Measurements from ENCODE around the gene ZNF521. TPM values are rescaled to one million over a fixed set of nuclear protein-coding genes. Genes with fewer than 3 reads are reported as not detected.
"Not testable (repeated sequence)": the region's sequence is repeated elsewhere in the genome, so short reads cannot be mapped to it uniquely, and the experiment has no call there.

The ZNF521 gene
- total RNA-seq, 1 donor from 2014 or later, result 8.4 TPM

DNA sequence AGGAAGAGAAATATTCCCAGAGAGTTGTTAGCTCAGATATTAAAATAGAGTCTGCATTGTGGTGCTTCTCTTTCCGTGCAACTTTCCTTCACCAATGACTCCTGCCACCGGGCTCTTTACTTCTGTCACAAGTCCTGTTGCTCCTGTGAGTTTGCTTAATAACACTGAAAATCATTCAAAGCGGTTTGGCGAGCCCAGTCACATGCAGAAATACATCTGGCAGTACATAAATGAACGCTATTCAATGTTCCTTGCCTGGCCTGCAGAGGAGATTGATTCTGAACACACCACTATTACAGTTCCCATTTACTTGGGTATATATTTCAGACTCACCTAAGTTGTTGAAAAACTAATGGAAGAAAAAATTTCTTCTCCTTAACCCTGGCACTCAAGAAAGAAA, 276.6 kb downstream of the ZNF521 start:
- no peak for DNase-seq

DNA sequence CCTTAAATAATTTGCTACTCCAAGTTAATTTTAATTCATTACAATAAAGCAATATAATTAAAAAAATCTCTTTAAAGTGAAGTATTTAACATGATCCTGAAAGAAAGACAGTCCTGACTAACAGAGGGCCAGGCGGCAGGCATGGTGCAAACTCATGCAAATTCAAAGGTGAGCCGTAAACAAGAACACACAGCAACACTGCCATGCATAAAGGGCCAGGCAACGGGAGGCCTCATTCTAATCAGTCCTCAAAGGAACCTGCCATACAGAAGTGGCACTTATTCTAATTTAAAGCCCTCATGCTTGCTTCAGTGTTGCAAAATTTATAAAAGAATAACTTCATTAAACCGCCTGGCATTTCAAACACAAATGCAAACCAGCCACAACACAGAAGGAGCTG, 277.0 kb downstream of the ZNF521 start:
- DNase-seq, result no peak

- no peak for DNase-seq
Observed at GRCh38 chr18:25072205-25072604, 279.8 kb downstream of the ZNF521 start.

GRCh38 chr18:25067275-25068025, 284.5 kb downstream of the ZNF521 start:
- DNase-seq, result no peak

GRCh38 chr18:25066516-25066915, 285.4 kb downstream of the ZNF521 start:
- no peak for DNase-seq

GRCh38 chr18:25062720-25063119, 289.2 kb downstream of the ZNF521 start:
- DNase-seq, result no peak

DNA sequence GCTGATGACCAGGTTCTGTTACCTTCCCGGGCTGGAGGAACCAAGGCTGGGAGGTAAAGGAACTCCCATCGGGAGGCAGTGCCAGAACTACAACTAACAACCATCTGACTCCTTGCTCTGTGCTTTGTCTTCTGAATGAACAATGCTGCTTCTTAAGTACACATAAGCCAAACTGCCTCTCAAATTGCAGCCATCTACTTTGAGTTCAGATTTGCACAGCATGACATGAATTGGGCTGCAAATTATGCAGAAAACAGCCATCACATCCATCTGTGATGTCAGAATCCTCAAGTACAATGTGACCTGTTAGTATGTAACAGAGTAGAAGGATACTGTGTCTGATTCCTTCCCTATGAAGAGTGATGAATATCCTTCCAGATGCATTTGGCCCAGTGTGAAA, 290.6 kb downstream of the ZNF521 start:
- DNase-seq, result no peak

GRCh38 chr18:25058521-25058920, 293.4 kb downstream of the ZNF521 start:
- peak; percentile 15 for DNase-seq

DNA sequence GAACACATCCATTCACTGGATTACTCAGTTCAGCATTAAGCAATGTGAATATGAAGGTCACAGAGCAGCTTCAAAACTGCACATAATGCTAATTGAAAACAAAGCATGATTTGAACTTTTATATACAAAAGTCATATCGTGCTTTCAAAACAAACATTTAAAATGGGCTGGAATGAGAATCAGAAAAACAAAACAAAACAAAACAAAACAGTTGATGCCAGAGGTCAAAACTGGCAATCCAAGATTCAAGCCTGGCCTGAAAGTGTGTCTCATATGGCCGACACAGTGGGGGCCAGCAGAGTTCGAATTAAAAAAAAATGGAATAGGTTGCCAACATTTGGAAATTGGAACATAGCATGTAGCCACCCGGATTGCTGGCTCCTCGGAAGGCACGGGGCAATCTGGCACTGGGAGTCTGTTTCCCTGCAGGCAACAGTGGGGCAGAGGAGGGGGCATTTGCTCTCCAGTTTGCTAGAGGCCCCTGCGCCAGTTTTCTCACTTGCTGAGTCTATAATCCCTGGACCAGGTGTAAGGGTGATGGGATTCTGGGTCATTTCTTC, 294.4 kb downstream of the ZNF521 start:
- no peak for DNase-seq

DNA sequence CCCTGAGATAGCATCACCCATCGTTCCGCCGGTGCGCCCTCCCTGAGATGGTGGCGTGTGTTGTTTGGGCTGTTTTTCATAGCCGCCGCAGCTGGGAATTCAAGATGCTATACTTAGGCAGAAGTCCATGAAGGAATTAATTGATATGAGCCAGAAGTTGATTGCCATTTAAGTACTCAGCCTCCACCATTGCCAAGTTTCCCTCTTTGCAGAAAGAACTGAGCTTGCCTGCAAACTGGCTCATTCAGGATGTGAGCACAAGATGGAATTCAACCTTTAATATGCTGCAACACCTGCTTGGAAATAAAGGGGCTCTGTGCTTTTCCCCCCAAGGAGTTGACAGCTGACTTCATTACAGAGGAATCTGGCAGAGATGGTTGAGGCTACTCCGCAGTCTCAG, 295.5 kb downstream of the ZNF521 start:
- DNase-seq, result no peak

DNA sequence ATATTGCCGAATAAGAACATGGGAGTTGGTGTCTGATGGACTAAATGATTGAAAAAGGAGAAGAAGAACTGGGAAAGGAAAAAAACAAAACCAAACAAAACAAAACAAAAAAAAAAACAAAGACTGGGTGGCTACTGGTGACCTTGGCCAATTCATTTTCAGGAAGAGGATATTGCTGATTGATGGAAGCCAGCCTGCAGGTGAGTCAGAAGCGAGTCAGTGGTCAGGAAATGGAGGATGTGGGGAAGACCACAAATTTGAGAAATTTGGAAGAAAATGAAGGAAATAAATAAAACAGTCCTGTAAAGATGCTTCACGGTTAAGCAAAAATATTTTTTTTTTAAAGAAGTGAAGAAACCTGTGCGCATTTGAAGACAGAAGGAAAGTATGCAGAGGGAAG, 296.9 kb downstream of the ZNF521 start:
- no peak for DNase-seq

GRCh38 chr18:25053466-25053865, 298.5 kb downstream of the ZNF521 start:
- DNase-seq, result no peak

- DNase-seq, result no peak
Observed at GRCh38 chr18:25052511-25052921, 299.4 kb downstream of the ZNF521 start.

DNA sequence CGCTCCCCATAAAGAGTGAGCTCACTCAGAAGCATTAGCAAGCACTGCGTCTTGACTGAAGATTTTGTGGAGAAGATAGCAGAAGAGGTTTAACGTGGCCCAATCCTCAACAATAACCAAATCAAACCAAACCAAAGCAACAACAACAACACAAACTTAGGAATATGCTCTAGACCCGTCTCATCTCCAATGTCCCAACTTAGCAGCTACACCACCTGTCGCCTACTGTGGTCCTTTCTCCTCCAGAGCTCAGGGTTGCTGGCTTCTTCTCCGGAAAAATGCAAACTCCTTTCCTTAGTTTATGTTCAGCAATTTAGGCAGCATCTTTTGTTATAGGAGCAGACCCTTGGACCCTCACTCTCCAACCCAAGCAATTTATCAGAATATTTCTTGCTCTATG, 301.4 kb downstream of the ZNF521 start:
- no peak for DNase-seq

DNA sequence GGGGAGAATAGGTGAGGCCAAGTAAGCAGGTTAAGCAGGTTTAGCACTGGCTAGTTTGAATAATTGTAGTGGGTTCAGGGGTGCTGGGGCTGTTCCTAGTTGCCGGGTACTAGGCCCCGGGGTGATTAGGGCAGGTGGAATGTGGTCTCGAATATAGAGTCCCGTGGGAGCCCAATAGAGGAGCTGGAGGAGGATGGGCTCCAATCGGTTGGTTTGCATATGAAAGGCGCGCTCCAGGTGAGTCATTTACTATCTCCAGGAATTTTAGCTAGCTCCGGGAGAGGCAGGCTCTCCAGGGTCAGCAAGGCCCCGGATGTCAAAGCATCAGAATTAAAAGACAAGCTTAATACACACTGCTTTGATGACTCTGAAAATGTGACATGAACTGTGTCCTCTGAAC, 304.0 kb downstream of the ZNF521 start:
- DNase-seq, result no peak

- no peak for DNase-seq
Observed at GRCh38 chr18:25047421-25047820, 304.5 kb downstream of the ZNF521 start.

DNA sequence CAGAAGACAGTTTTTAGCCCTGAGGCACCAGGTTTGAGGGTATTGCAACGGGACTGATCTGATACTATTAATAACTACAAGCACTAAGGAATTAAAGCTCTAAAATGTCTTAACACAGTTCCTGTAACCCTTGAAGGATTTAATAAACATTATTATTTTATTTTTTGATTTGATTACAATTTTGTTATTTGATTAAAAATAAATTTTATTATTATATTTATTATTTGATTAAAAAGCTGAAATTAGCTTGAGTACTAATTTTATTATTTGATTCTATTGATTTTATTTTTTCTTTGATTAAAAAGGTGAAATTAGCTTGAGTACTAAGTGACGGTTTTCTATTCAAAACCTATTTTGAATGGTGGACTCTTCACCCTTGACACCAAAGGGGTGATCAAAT, 307.3 kb downstream of the ZNF521 start:
- no peak for DNase-seq

GRCh38 chr18:25043104-25043503, 308.9 kb downstream of the ZNF521 start:
- no peak for DNase-seq

- DNase-seq, result no peak
Observed at GRCh38 chr18:25042641-25043051, 309.3 kb downstream of the ZNF521 start.

GRCh38 chr18:25039781-25040180, 312.2 kb downstream of the ZNF521 start:
- no peak for DNase-seq

DNA sequence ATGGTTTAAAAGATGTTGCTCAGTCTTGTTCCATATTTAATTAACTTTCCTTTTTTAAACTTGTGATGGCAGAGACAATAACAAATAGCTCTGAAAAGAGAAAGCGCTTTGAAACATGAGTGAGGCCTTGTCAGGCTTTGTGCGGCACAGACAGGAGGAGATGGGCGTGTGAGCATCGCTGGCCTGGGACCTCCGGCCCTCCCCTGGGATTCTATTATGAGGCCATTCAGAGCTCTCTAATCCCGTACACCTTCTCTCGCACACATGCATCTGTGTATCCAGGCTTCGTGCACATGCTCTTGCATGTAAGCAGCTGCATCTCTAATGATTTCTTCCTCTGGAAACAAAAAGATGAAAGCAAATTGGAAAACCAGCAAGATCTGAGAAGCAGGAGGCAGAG, 313.7 kb downstream of the ZNF521 start:
- no peak for DNase-seq

DNA sequence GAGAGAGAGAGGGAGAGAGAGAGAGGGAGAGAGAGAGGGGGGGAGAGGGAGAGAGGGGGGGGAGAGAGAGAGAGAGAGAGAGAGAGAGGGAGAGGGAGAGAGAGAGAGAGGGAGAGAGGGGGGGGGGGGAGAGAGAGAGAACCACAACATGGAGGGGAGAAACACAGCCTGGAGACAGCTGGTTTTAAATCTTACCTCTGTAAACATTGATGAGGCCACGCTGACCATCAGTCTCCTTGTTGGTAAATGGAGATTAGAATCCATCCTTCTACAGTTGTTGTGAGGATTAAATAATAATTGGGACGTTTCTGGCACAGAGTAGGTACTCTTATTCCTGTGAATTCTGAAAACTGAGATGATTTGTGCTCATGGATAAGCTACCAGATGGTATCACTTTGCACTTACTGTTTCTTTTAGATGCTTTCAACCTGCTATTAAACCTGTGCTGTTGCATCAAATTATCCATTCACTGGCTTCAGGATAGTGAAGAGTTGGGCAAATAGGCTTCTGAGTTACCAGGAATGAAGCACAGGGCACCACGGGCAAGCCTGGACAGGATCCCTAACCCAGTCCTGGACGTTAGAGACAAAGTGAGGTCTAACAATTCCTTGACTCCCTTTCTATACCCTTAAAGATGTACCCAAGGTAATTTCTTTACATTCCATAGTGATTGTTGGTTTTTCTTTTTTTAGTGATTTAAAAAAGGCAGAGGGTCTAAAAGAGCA, 318.1 kb downstream of the ZNF521 start:
- DNase-seq, result no peak

DNA sequence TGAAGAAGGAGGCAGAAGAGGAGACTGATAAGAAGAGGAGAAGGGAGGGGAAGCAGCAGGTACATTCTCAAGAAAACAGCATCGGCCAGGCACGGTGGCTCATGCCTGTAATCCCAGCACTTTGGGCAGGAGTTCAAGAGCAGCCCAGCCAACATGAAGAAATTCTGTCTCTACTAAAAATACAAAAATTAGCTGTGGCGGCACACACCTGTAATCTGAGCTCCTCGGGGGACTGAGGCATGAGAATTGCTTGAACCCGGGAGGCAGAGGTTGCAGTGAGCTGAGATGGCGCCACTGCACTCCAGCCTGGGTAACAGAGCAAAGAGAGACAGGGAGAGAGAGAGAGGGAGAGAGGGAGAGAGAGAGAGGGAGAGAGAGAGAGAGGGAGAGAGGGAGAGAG, 318.8 kb downstream of the ZNF521 start:
- not testable (repeated sequence) for DNase-seq

DNA sequence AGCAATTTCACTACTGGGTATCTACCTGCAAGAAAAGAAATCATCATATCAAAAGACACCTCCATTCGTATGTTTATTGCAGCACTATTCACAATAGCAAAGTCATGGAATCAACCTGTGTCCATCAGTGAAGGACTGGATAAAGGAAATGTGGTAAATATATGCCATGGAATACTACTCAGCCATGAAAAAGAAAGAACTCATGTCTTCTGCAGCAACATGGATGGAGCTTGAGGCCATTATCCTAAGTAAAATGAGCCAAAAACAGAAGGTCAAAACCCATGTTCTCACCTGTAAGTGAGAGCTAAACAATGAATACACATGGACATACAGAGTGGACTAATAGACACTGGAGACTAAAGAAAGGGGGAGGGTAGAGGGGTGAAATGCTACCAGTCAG, 322.2 kb downstream of the ZNF521 start:
- DNase-seq, result no peak

Data from occipital lobe (tissue), 2 donors.